SU-DHL-6 (cell line): ENCODE measurements around the gene MYRFL.

ENCODE experiments used
- CTCF ChIP-seq: fragments of 200-600 bp; sonication (generic); IDR thresholded peaks from one replicate; pipeline ENCODE4 v1.5.1; 2017; ENCODE audit warnings: antibody characterized with exemption, mild to moderate bottlenecking, low read length, moderate library complexity; ENCODE audit not compliant: insufficient read depth, poor library complexity, severe bottlenecking
- EZH2phosphoT487 ChIP-seq: fragments of 200-600 bp; sonication (generic), shearing (Covaris generic); conservative IDR thresholded peaks from 2 replicates; pipeline ENCODE4 v1.6.1; 2018; ENCODE audit warnings: mild to moderate bottlenecking, antibody characterized with exemption, low read length, moderate library complexity, mixed read lengths

DNA sequence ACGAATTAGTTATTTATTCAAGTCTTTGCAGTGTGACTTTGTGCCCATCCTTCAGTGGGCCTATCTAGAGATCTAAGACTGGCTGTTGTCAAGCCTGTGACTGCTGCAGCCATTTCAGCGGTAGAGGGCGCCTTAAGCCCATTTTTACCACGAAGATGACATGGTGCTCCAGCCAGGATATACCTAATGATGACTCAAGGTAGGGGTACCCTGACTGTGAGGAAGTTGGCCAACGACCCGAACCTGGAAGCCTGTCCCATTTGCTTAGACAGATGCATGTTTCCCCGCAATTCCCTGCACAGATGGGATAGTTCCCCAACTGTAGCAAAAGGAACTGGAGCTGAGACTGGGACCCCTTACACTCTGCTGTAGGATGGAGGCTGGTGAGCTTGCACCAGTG lies 45.1 kb upstream of the MYRFL start:
- TF ChIP-seq CTCF (peak; percentile 63), EZH2phosphoT487 (no peak)
